GM13976 (cell line): ENCODE measurements around the gene DRGX.

Source experiments
- DNase-seq: peaks from one replicate; pipeline ENCODE4 v3.0.0; 2012; ENCODE audit warnings: low spot score
- CTCF ChIP-seq: IDR thresholded peaks from 2 replicates; pipeline ENCODE4 v1.5.1; 2012; ENCODE audit warnings: borderline replicate concordance, mild to moderate bottlenecking; ENCODE audit not compliant: insufficient read depth; ENCODE audit errors: extremely low read depth, missing control alignments, control extremely low read depth
- in situ Hi-C: fragments of 300-500 bp; cut with MboI; formaldehyde crosslinking; loops from one replicate; pipeline ENCODE4 v1.12.0; 2022; ENCODE audit warnings: low sequenced_read_pairs, mixed read lengths, inconsistent platforms; ENCODE audit not compliant: unreplicated experiment

Gene DRGX

GRCh38 chr10:49409755-49410154 lies 13.9 kb upstream of the DRGX start:
- no peak for DNase-seq
- no peak for TF ChIP-seq CTCF
- in situ Hi-C loops = loop anchor here (10.0 kb wide), 1 partner anchor 105 kb away; no protein-coding TSS in a partner anchor

- TF ChIP-seq CTCF = no peak
- in situ Hi-C loops = no loop called here
- no peak for DNase-seq
Observed at GRCh38 chr10:49408519-49409306, 12.8 kb upstream of the DRGX start.

- in situ Hi-C loops = no loop called here
- TF ChIP-seq CTCF = peak; percentile 88
- DNase-seq = peak; percentile 85
Observed at GRCh38 chr10:49407552-49408137, 11.8 kb upstream of the DRGX start.

GRCh38 chr10:49407151-49407550 lies 11.3 kb upstream of the DRGX start:
- in situ Hi-C loops = no loop called here
- no peak for DNase-seq
- TF ChIP-seq CTCF = no peak

- in situ Hi-C loops = no loop called here
- no peak for DNase-seq
- no peak for TF ChIP-seq CTCF
Observed at GRCh38 chr10:49404321-49404878, 8.5 kb upstream of the DRGX start.

GRCh38 chr10:49403363-49403762 lies 7.5 kb upstream of the DRGX start:
- in situ Hi-C loops = no loop called here
- no peak for TF ChIP-seq CTCF
- no peak for DNase-seq
